ENCODE results near the gene WBP1L.
A peak's percentile ranks its signal among the peaks of the same experiment; 100 is the strongest.
"Not testable (repeated sequence)": the region's sequence is repeated elsewhere in the genome, so short reads cannot be mapped to it uniquely, and the experiment has no call there.

Gene WBP1L

DNA sequence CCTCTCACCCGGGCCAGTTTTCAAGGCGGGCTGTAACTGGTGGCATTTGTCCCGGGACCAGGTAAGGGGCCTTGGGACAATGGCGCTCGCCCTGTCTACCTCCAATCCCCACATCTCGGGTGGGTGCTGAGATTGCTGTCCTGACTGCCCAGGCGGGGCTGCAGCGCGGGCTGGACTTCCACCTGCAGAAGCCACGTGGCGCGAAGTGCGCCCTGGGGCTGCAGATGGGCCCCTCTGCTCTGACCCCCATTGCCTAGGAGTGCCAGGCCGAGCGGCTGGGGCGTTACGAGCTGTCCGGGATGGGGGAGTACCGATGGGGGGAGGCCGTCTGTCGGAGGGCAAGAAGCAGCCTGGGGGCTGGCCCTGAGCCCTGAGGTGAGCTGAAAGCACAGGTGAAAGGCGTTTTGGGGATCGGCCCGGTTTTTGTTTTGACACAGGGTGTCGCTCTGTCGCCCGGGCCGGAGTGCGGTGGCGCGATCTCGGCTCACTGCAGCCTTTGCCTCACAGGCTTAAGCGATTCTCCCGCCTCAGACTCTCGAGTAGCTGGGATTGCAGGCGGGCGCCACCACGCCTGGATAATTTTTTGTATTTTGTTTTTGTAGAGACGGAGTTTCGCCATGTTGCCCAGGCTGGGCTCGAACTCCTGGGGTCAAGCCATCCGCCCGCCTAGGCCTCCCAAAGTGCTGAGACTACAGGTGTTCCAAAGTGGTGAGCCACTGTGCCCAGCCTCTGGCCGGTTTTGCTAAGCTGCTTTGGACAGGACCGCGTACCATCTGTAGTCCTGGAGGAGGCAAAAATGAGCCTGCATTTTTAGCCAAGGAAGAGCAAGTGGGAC is 28.9 kb upstream of the WBP1L start, which contains the start of gene SFXN2:
TSS of gene SFXN2 (plus strand) at position 16 of the 835 bp plus-strand sequence. CDS start 12,001 bp downstream, outside the sequence.
- TF ChIP-seq, protein P1, sequence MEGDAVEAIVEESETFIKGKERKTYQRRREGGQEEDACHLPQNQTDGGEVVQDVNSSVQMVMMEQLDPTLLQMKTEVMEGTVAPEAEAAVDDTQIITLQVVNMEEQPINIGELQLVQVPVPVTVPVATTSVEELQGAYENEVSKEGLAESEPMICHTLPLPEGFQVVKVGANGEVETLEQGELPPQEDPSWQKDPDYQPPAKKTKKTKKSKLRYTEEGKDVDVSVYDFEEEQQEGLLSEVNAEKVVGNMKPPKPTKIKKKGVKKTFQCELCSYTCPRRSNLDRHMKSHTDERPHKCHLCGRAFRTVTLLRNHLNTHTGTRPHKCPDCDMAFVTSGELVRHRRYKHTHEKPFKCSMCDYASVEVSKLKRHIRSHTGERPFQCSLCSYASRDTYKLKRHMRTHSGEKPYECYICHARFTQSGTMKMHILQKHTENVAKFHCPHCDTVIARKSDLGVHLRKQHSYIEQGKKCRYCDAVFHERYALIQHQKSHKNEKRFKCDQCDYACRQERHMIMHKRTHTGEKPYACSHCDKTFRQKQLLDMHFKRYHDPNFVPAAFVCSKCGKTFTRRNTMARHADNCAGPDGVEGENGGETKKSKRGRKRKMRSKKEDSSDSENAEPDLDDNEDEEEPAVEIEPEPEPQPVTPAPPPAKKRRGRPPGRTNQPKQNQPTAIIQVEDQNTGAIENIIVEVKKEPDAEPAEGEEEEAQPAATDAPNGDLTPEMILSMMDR (IDR thresholded peaks at IDR 0.05; ENCODE audit: poor library complexity, severe bottlenecking): peak; percentile 15
- Histone ChIP-seq H3K27me3 (ENCODE audit: insufficient read depth, poor library complexity, severe bottlenecking) (no peaks in the 10 kb centered on the region), H3K36me3 (ENCODE audit: low read depth) (0 out of 2 replicates have a peak, but pooled peaks cover 5% of the 10 kb centered on the region), H3K27ac (ENCODE audit: poor library complexity, severe bottlenecking) (peak within 1 kb of the TSS; percentile 49), H3K4me1 (ENCODE audit: insufficient read depth, poor library complexity, severe bottlenecking) (peaks cover 8% of the 10 kb centered on the region), H3K4me3 (ENCODE audit: severe bottlenecking) (peak within 1 kb of the TSS; percentile 94), H3K9me3 (ENCODE audit: severe bottlenecking) (no peaks in the 10 kb centered on the region)
- peak; percentile 24 for ATAC-seq (ENCODE audit: low read depth)
- no peak for DNase-seq (ENCODE audit: low spot score)

DNA sequence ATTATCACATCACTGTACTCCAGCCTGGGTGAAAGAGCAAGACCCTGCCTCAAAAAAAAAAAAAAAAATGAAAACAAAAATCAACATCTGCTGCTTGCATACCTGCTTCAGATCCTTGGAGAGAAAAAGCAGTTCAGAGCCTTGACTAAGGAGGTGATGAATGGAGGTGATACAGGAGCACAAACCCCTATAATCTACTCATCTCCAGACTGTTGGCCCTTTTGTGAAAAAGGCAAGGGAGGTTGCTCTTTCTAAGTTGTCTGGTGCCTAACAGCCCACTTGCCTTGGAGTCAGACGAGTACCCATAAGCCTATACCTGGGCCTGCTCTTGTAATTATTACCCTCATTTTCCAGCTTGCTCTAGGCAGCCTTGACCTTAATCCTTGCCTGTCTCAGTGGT is 27.9 kb upstream of the WBP1L start:
- Histone ChIP-seq H3K4me3 (ENCODE audit: severe bottlenecking) (no peak overlapping the region), H3K4me1 (ENCODE audit: insufficient read depth, poor library complexity, severe bottlenecking) (peaks cover 3% of the 10 kb centered on the region), H3K9me3 (ENCODE audit: severe bottlenecking) (no peaks in the 10 kb centered on the region), H3K27me3 (ENCODE audit: insufficient read depth, poor library complexity, severe bottlenecking) (no peaks in the 10 kb centered on the region), H3K36me3 (ENCODE audit: low read depth) (0 out of 2 replicates have a peak, but pooled peaks cover 5% of the 10 kb centered on the region), H3K27ac (ENCODE audit: poor library complexity, severe bottlenecking) (no peak overlapping the region)
- DNase-seq (ENCODE audit: low spot score) (no peak), ATAC-seq (ENCODE audit: low read depth) (no peak)
- TF ChIP-seq, protein P1 (IDR thresholded peaks at IDR 0.05; ENCODE audit: poor library complexity, severe bottlenecking): no peak

DNA sequence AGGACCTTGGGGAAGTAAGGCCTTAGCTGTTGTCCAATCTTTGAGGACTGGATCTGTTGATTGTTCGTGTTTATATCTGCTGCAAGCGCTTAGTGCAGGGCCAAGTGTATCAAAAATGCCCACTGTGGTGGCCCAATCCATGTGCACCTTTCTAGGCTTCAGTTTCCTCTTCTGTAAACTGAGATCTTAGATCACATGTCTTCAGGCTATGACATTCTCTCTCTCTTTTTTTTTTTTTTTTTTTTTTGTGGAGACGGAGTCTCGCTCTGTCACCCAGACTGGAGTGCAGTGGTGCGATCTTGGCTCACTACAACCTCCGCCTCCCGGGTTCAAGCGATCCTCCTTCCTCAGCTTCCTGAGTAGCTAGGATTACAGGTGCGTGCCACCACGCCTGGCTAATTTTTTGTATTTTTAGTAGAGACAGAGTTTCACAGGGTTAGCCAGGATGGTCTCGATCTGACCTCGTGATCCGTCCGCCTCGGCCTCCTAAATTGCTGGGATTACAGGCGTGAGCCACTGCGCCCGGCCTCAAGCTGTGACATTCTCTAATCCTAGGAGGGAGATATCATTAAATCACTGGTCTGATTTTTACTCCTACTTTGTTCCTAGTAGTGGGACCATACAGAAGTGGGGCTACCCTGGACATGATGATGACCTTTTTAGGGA is 26.7 kb upstream of the WBP1L start:
- not testable (repeated sequence) for H3K4me1 ChIP-seq (ENCODE audit: insufficient read depth, poor library complexity, severe bottlenecking); H3K4me3 ChIP-seq (ENCODE audit: severe bottlenecking); H3K27ac ChIP-seq (ENCODE audit: poor library complexity, severe bottlenecking); DNase-seq (ENCODE audit: low spot score); H3K27me3 ChIP-seq (ENCODE audit: insufficient read depth, poor library complexity, severe bottlenecking); H3K9me3 ChIP-seq (ENCODE audit: severe bottlenecking); H3K36me3 ChIP-seq (ENCODE audit: low read depth); ATAC-seq (ENCODE audit: low read depth)

- 0 out of 2 replicates have a peak, but pooled peaks cover 5% of the 10 kb centered on the region for H3K36me3 ChIP-seq (ENCODE audit: low read depth)
- H3K27ac ChIP-seq (ENCODE audit: poor library complexity, severe bottlenecking): no peak overlapping the region
- DNase-seq (ENCODE audit: low spot score): no peak
- TF ChIP-seq, protein P1 (IDR thresholded peaks at IDR 0.05; ENCODE audit: poor library complexity, severe bottlenecking): no peak
- no peak overlapping the region for H3K4me3 ChIP-seq (ENCODE audit: severe bottlenecking)
- H3K9me3 ChIP-seq (ENCODE audit: severe bottlenecking): no peaks in the 10 kb centered on the region
- no peak for ATAC-seq (ENCODE audit: low read depth)
- no peaks in the 10 kb centered on the region for H3K27me3 ChIP-seq (ENCODE audit: insufficient read depth, poor library complexity, severe bottlenecking)
- no peaks in the 10 kb centered on the region for H3K4me1 ChIP-seq (ENCODE audit: insufficient read depth, poor library complexity, severe bottlenecking)
Observed at GRCh38 chr10:102718220-102718619, 25.5 kb upstream of the WBP1L start.

DNA sequence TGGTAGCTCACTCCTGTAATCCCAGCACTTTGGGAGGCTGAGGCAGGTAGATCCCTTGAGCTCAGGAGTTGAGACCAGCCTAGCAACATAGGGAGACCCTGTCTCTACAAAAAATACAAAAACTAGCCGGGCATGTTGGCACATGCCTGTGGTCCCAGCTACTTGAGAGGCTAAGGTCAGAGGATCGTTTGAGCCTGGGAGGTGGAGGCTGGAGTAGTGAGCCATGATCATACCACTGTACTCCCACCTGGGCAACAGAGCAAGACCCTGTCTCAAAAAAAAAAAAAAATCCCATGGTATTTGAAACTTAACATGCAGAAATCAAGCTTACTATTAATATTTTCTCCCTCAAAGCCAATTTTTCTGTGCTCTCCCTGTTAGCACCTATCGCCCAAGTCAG is 23.4 kb upstream of the WBP1L start:
- Histone ChIP-seq H3K4me3 (ENCODE audit: severe bottlenecking) (no peak overlapping the region), H3K9me3 (ENCODE audit: severe bottlenecking) (no peaks in the 10 kb centered on the region), H3K27me3 (ENCODE audit: insufficient read depth, poor library complexity, severe bottlenecking) (no peaks in the 10 kb centered on the region), H3K27ac (ENCODE audit: poor library complexity, severe bottlenecking) (no peak overlapping the region), H3K36me3 (ENCODE audit: low read depth) (peaks cover 12% of the 10 kb centered on the region; the same call in 1 of the 2 replicates), H3K4me1 (ENCODE audit: insufficient read depth, poor library complexity, severe bottlenecking) (no peaks in the 10 kb centered on the region)
- DNase-seq (ENCODE audit: low spot score) (no peak), ATAC-seq (ENCODE audit: low read depth) (no peak)
- TF ChIP-seq, protein P1 (IDR thresholded peaks at IDR 0.05; ENCODE audit: poor library complexity, severe bottlenecking): no peak

All from RWPE2 (cell line).